A549 (cell line): Measurements from ENCODE around the gene TJP2. TPM values are rescaled to one million over a fixed set of nuclear protein-coding genes. Genes with fewer than 3 reads are reported as not detected.

ENCODE experiments used
- ATAC-seq, 2 experiments: fragments of 200-7000 bp in 1 of 2; fragments of >200 bp in 1 of 2; cut with Nextera tagmentation in 1 of 2; cut with Tn5 transposase in 1 of 2; 3 replicates each; pipeline versions ENCODE4 v1.8.0 to v1.9.1; 2018 to 2020; ENCODE audit warnings: mild to moderate bottlenecking in 1 of 2, moderate library complexity in 1 of 2
- CTCF ChIA-PET: fragments of 300-600 bp; sonication (Branson Sonifier 250); formaldehyde crosslinking; extraction: SDS; loops from one replicate; lab custom pipeline; 2021; ENCODE audit warnings: antibody characterized with exemption, inconsistent platforms; lab: Yijun Ruan, JAX
- POLR2A ChIA-PET: fragments of 350-600 bp; formaldehyde crosslinking; extraction: SDS; loops from one replicate; lab custom pipeline; 2021; ENCODE audit warnings: antibody characterized with exemption, inconsistent platforms; lab: Yijun Ruan, JAX
- DNase-seq, 2 experiments: peaks; one replicate each; pipeline versions ENCODE4 v3.0.0 to v3.0.0-alpha.2; 2011 to 2016; ENCODE audit warnings: low read depth in 1 of 2, low spot score in 1 of 2
- FAIRE-seq: peaks from 2 replicates; lab custom pipeline; 2011; peaks lifted over from hg19 to GRCh38; lab: Jason Lieb, UNC
- H3K27ac ChIP-seq, 2 experiments: fragments of >200 bp; sonication (Bioruptor Twin); formaldehyde crosslinking; 3 replicates each; pipeline ENCODE4 v1.5.1; 2016 to 2017
- H3K4me1 ChIP-seq: fragments of >200 bp; sonication (Bioruptor Twin); formaldehyde crosslinking; 3 replicates; pipeline ENCODE4 v1.6.1; 2016
- H3K4me2 ChIP-seq: fragments of >200 bp; sonication (Bioruptor Twin); formaldehyde crosslinking; 3 replicates; pipeline ENCODE4 v1.6.1; 2016
- H3K4me3 ChIP-seq: fragments of >200 bp; sonication (Bioruptor Twin); formaldehyde crosslinking; 3 replicates; pipeline ENCODE4 v1.5.1; 2016
- H3K9me3 ChIP-seq: fragments of >200 bp; sonication (Bioruptor Twin); formaldehyde crosslinking; 3 replicates; pipeline ENCODE4 v1.6.1; 2016
- CTCF ChIP-seq: fragments of >200 bp; sonication (Bioruptor Twin); formaldehyde crosslinking; IDR thresholded peaks from 3 replicates; pipeline ENCODE4 v1.5.1; 2016
- EHMT2 ChIP-seq: fragments of 200-600 bp; sonication (generic); IDR thresholded peaks from 2 replicates; pipeline ENCODE4 v1.6.1; 2016; ENCODE audit warnings: antibody characterized with exemption, low read depth, mild to moderate bottlenecking, moderate library complexity
- FOSL2 ChIP-seq, 2 experiments: fragments of 450-650 bp in 1 of 2; fragments of >200 bp in 1 of 2; sonication (Bioruptor Twin) in 1 of 2; formaldehyde crosslinking; IDR thresholded peaks; 2 replicates each; pipeline versions ENCODE4 v1.5.0 to v1.6.1; 2016 to 2020; ENCODE audit warnings: mild to moderate bottlenecking in 1 of 2, moderate library complexity in 1 of 2
- HES2 ChIP-seq: fragments of >200 bp; sonication (Bioruptor Twin); formaldehyde crosslinking; IDR thresholded peaks from 2 replicates; pipeline ENCODE4 v1.6.1; 2016
- HOXB13 ChIP-seq: fragments of 250-450 bp; sonication (Bioruptor Pico); IDR thresholded peaks from 2 replicates; pipeline ENCODE4 v1.5.0; 2020; ENCODE audit warnings: low read depth, mild to moderate bottlenecking, moderate library complexity
- MAZ ChIP-seq: fragments of 150-350 bp; IDR thresholded peaks from 2 replicates; pipeline ENCODE4 v1.6.1; 2014; ENCODE audit warnings: antibody characterized with exemption, low read depth, low read length, borderline replicate concordance
- MYC ChIP-seq: IDR thresholded peaks from 2 replicates; pipeline ENCODE4 v1.6.1; 2012; ENCODE audit warnings: mild to moderate bottlenecking, inconsistent platforms, low read length, improper control_type of control experiment, borderline replicate concordance
- NFE2L2 ChIP-seq: fragments of 150-350 bp; conservative IDR thresholded peaks from 2 replicates; pipeline ENCODE4 v1.6.1; 2014; ENCODE audit warnings: low read length
- NPAS2 ChIP-seq: fragments of 250-450 bp; sonication (Bioruptor Pico); IDR thresholded peaks from 2 replicates; pipeline ENCODE4 v1.8.0; 2022; ENCODE audit warnings: mild to moderate bottlenecking, moderate library complexity, borderline replicate concordance
- POLR2AphosphoS2 ChIP-seq: conservative IDR thresholded peaks from 2 replicates; pipeline ENCODE4 v1.6.1; 2012; ENCODE audit warnings: low read length, improper control_type of control experiment, inconsistent platforms
- RFX5 ChIP-seq: fragments of 450-650 bp; IDR thresholded peaks from 2 replicates; pipeline ENCODE4 v1.7.1; 2014; ENCODE audit warnings: antibody characterized with exemption, mild to moderate bottlenecking, moderate library complexity
- RNF2 ChIP-seq: fragments of 200-600 bp; sonication (generic); IDR thresholded peaks from 2 replicates; pipeline ENCODE4 v1.6.1; 2016; ENCODE audit warnings: low read depth, mild to moderate bottlenecking, antibody characterized with exemption, moderate library complexity, borderline replicate concordance
- SREBF2 ChIP-seq: fragments of 450-650 bp; IDR thresholded peaks from 2 replicates; pipeline ENCODE4 v1.6.1; 2014; ENCODE audit warnings: mild to moderate bottlenecking, moderate library complexity
- USF2 ChIP-seq: fragments of 450-650 bp; IDR thresholded peaks from 2 replicates; pipeline ENCODE4 v1.6.1; 2014; ENCODE audit warnings: antibody characterized with exemption
- ZSCAN20 ChIP-seq: fragments of 250-450 bp; sonication (Bioruptor Pico); IDR thresholded peaks from 2 replicates; pipeline ENCODE4 v1.8.0; 2022; ENCODE audit warnings: mild to moderate bottlenecking, moderate library complexity
- WGBS: methylation state at CpG from one replicate; pipeline ENCODE4 v1.1.6; 2017; ENCODE audit errors: missing lambda C conversion rate; 5-methylcytosine and 5-hydroxymethylcytosine counted together
- polyA plus RNA-seq, 4 experiments: library from polyadenylated mRNA; depleted of rRNA in 3 of 4; stranded (reverse); fragments of >200 nt; fragmentation: RNase III in 1 of 4; extraction: RNeasy Plus Mini Kit Qiagen cat#74134 plus additional on column Dnase treatment in 1 of 4; gene quantifications; 2 replicates in 3 of 4; 3 replicates in 1 of 4; pipeline ENCODE4 v1.2.3, GENCODE V29; 2011 to 2017

TJP2 gene
- polyA plus RNA-seq, 2 of the 4 experiments (the other 2 are of a cell fraction) = 1.7 to 3.6 TPM

DNA sequence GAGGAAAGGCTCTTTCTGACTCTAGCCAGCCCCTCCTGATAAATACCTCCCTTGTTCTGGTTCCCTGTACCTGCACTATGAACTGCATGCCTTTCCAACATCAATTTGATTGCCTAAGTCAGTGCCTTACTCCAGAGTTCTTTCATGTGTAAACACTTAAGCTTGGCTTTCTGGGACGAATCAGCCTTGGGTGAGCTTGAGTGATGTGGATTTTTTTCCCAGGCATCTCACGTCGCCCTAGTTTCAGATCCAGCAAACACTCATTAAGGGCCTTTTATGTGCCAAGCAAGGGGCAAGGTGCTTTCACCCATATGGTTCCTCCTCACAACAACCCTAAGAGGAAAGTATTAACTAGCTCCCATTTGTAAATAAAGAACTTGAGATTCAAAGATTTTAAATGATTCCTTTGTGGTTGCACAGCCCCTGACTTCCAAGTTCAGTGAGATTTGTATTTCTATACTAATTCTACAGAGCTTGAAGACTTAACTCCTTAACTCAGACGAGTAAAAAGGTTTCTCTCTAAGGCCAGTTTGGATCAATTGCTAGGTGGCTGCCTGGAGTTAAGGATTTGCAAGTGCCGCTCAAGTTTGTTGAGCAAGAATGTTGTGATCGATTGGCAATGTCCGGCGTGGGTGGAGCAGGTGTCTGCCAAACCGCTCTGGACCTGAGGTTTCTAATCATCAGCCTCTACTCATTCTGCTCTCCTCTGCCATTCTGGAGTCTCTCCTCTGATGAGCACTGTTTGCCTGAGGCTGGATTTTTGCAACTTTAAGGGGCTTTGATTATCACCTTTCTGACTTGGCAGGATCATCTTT lies 20.2 kb upstream of the TJP2 start:
- DNase-seq (no peak), ATAC-seq (no peak)
- Histone ChIP-seq H3K4me2 (no peak overlapping the region), H3K9me3 (no peaks in the 10 kb centered on the region), H3K4me1 (no peaks in the 10 kb centered on the region)
- no peak for TF ChIP-seq ZSCAN20 (CRISPR knock-in tag)
- no peak for TF ChIP-seq NPAS2 (CRISPR knock-in tag)
- TF ChIP-seq MYC = no peak
- TF ChIP-seq HOXB13 (CRISPR knock-in tag) = no peak
- no peak for TF ChIP-seq EHMT2
- TF ChIP-seq SREBF2 = no peak
- TF ChIP-seq, all 56 proteins: peak for 0
- Histone ChIP-seq H3K27ac (no peak overlapping the region), H3K4me3 (no peak overlapping the region)
- WGBS = 91% methylated on average over 9 of the region's 9 CpGs
- no peak for FAIRE-seq
- ChIA-PET CTCF (interaction anchor here (1.1 to 1.3 kb wide), 2 partner anchors 11 to 100 kb away, joined by 3 read pairs; no protein-coding TSS in a partner anchor), POLR2A (no interaction called here)

DNA sequence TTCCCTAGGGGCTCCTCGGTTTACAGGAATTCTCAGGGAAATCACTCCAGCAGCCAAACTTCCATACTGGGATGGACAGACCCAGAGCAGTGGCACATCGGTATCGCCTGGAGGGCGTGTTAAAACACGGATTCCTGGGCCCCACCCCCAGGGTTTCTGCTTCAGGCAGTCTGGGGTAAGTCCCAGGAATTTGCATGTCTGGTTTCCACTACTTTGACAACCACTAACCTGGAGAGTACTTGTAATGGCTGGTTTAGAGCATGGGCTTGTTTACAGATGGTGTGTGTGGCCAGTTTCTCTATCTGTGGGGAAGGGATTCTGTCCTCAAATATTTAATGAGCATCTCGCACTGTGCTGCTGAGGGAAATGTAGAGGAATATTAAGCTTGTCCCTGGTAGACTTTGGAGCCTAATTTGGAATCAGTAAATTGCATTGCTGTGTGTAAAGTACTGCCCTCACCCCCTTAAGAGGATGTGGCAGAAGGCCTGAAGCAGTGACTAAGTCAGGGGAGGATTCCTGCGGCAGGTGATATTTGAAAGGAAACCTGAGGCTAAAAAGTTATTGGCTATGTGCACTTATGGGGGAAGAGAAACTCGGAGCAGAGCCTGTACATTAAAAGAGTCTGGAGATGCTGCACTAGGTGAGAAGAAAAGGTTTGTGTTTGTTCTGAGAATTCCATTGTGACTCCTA lies 18.6 kb upstream of the TJP2 start:
- ATAC-seq (no peak), FAIRE-seq (no peak), DNase-seq (no peak)
- ChIA-PET POLR2A (no interaction called here), CTCF (interaction anchor here (0.7 to 1.4 kb wide), 4 partner anchors 9 to 600 kb away, joined by 3 to 4 read pairs (median 3); no protein-coding TSS in a partner anchor)
- TF ChIP-seq HES2 (no peak), FOSL2 (IDR thresholded peaks at IDR 0.05) (no peak), FOSL2 (CRISPR knock-in tag; IDR thresholded peaks at IDR 0.05) (no peak), POLR2AphosphoS2 (no peak), SREBF2 (no peak), MAZ (no peak), CTCF (no peak), USF2 (no peak), RNF2 (no peak), NPAS2 (CRISPR knock-in tag) (no peak), RFX5 (no peak), NFE2L2 (no peak), EHMT2 (no peak)
- TF ChIP-seq, all 56 proteins: peak for 0
- no peak overlapping the region for H3K4me2 ChIP-seq
- H3K9me3 ChIP-seq = no peaks in the 10 kb centered on the region
- H3K27ac ChIP-seq = no peak overlapping the region
- 73% methylated on average over 8 of the region's 8 CpGs for WGBS
- no peaks in the 10 kb centered on the region for H3K4me1 ChIP-seq
- no peak overlapping the region for H3K4me3 ChIP-seq
